Stimulated activated CD4-positive, alpha-beta T cell treated with anti-CD3 and anti-CD28 coated beads, Interleukin-1b, Interleukin-23, amount 100 ng/mL, for 4 hours (primary cell): ENCODE measurements around the gene PSMD12.
A peak's percentile ranks its signal among the peaks of the same experiment; 100 is the strongest.
"Not testable (repeated sequence)": the region's sequence is repeated elsewhere in the genome, so short reads cannot be mapped to it uniquely, and the experiment has no call there.

Source experiments
- DNase-seq, 2 donors: peaks; one replicate each; pipeline ENCODE4 v3.0.0-alpha.2; 2020; ENCODE audit warnings: low read depth in 2 of 2

PSMD12 gene

DNA sequence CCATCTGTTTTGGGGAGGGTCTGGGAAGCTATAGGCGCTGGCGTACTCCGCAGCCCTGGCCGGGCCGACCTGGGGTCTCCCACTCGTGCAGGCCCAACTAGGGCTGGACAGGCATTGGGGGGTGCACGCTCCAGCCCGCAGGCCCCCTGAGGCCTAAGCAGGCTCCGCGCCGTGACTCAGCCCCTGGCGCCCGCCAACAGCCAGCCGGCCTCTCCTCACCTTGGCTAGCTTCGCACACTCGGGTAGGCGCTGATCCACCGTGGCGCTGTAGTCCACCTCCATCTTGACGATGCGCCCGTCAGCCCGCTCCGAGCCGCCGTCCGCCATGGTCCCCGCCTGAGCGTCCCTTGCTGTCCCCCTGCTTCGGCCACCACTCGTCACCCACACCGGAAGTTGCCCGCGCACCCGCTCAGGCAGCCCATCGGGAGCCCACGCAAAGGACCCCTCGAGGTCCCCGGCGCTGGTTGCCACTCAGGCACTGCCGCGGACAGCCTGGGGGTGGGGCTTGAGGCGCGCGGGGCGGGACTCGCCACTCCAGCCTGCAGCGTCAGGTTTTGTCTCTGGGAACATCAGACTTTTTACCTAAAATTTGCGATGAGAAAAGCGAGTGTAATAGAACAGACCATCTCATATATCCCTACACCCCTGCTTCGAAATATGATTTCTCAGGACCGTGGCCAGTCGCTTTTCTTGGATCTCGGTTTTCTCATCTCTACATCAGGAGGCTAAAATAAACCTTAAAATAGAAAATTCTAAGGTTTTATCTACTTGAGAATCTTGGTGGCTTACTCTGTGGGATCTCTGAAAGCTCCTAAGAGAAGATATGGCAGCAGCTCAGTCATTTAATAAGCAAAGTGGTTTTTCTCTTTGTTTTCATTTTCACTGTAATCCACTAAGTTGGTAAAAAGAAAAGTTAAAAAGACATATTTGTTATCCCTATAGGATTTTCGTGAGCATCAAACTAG is at the start of gene PSMD12:
Gene PSMD12, minus strand, starts transcription at position 385 of the 965 bp plus-strand sequence. Its CDS starts 58 bp downstream, at position 327.
- peak; percentile 90 to 95 for DNase-seq

DNA sequence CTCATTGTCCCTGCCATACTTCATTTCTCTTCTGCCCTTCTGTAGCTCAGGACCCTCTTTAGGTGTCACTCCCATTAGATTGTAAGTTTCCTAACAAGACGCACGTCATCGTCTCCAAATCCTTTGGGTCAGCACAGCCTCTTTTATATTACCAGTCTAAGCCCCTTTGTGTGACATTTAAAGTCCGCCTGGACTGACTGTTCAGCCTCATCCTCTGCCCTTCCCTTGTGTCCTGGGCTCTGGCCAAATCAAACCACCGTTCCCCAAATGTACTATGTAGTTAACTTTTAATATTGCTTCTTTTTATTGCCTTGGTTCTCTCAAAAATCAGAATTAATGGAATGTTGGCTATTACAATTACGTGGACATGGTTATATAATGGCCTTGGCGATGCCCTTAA is 48.9 kb upstream of the PSMD12 start:
- no peak for DNase-seq

DNA sequence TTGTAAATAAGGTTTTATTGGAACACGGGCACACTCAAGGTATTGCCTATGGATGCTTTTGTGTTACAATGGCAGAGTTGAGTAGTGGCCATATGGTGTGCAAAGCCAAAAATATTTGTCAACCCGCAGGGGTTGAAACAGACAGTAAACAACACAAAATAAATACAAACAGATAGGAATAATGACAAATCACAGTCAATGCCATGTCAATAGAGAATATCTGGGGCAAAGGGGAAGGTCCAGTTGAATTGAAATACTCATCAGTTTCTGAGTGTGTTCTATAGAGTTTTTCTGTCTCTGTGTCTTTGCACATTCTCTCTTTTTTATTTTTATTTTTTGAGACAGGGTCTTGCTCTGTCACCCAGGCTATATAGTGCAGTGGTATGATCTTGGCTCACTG is 48.2 kb upstream of the PSMD12 start:
- DNase-seq, result no peak

DNA sequence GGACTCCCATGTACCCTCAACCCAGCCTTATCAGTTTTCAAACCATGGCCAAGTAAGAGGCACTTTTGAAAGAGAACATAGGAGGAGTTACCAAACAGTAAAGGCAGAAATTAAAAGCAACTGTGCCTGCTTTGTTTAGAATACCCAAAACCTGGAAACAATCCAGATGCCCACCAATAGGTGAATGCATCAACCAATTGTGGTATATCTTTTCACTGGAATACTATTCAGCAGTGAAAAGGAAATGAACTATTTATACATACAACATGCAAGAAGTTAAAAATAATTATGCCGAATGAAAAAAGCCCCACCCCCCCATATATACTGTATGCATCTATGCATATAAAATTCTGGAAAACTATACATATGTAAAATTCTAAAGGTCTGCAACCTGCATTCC is 47.8 kb upstream of the PSMD12 start:
- DNase-seq, result no peak

DNA sequence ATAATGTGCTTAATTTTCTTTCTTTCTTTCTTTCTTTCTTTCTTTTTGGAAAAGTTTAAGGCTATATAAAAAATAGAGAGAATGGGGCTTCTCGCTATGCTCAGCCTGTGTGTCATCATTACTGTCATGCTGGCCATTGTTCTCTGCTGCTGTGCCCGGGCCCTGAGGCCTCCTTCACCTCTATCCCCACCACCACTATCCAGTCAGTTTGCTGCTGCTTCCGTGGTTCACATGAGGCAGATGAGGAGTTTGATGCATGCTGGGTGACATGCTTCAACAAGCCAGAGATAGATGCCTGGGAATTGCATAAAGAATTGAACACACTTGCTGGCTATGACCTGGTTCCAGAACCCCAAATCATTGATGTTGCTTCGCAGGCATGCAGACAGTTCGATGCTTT is 47.0 kb upstream of the PSMD12 start:
- no peak for DNase-seq

DNA sequence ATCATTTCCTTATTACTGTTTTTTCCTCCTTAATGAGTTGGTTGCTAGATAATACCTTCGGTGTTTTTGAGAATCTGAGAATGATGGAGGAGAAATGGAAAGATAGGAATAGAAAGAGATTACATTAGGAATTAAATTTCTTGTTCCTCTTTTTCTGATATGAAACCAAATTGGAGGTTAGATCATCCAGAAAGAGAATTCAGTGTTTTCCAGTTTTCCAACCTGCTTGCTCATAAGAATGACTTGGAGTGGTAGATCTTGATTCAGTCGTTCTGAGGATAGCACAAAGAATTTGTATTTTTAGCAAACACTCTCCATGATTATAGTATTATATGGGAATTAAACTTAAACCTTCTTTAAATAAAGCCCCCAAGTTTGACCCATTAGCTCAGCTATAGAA is 46.6 kb upstream of the PSMD12 start:
- DNase-seq, result no peak

DNA sequence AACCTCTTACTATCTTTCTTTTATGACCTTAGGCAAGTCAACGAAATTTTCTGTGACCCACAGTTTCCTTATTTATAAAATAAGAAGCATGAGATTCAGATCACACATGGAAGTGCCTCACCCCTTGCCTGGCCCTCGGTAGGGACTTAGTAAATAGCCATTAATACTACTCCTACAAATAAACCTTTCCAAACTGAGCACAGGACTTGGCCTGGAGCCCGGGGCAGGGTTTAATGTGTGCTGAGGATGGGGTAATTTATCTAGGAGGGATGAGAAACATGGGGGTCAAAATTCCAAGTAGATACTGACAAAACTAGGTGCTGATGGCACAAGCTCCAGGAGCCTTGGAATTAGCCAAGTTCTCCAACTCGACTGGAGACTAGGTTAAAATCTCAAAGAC is 45.7 kb upstream of the PSMD12 start:
- DNase-seq, result no peak

DNA sequence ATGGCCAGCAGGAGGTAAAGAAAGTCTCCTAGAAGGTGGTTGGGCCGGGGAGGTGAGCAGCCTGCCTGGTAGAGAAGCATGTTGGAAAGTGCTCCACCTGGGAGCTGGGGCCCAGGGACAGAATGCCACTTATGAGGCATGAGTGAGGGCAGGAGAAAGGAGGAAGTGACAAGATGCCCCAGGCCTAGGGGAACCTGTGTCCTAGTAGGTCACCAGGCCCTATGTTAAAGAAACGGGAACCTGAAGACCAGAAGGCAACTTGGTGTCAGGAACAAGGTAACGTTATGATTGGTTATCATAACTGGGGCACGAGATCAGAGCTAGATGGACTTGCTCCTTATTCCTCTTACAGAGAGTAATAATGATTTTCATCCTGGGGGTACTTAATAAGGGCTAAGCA is 45.0 kb upstream of the PSMD12 start:
- DNase-seq, result no peak

DNA sequence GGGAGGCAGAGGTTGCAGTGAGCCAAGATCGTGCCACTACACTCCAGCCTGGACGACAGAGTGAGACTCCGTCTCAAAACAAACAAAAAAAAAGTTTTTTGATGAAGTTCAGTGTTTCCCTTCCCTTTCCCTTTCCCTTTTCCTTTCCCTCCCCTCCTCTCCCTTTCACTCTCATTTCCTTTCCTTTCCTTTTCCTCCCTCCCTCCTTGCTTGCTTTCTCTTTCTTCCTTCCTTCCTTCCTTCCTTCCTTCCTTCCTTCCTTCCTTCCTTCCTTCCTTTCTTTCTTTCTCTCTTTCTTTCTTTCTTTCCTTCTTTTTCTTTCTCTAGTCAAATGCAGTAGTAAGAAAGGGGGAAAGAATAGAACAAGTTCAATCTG is 42.1 kb upstream of the PSMD12 start:
- not testable (repeated sequence) for DNase-seq

DNA sequence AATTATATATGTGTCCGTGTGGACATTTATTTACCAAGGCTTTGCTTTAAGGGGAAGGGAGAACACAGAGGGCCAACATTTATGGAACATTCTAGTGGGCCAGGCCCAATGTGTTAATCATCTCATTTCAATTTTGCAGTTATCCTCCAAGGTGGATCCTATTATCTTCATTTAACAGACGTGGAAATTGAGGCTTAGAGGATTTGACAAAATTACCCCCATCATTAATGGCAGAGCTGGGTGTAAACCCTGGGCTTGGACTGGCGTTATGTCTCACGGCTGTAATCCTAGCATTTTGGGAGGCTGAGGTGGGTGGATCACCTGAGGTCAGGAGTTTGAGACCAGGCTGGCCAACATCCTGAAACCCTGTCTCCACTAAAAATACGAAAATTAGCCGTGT is 37.1 kb upstream of the PSMD12 start:
- DNase-seq, result no peak

DNA sequence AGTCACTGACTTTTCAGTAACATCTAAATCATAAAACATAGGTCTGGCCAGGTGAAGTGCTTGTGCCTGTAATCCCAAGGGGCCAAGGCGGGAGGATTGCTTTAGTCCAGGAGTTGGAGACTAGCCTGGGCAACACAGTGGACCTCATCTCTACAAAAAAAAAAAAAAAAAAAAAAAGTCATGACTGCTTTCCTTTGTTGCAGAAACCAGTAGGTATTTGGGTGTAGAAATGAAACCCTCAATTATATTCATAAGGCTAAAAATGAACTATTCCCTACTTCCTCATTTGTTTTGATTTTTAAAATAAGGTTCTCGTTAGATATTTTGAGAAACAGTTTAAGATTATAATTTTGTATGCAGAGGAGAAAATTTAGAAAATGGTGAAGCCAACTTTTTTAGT is 36.7 kb upstream of the PSMD12 start:
- no peak for DNase-seq

DNA sequence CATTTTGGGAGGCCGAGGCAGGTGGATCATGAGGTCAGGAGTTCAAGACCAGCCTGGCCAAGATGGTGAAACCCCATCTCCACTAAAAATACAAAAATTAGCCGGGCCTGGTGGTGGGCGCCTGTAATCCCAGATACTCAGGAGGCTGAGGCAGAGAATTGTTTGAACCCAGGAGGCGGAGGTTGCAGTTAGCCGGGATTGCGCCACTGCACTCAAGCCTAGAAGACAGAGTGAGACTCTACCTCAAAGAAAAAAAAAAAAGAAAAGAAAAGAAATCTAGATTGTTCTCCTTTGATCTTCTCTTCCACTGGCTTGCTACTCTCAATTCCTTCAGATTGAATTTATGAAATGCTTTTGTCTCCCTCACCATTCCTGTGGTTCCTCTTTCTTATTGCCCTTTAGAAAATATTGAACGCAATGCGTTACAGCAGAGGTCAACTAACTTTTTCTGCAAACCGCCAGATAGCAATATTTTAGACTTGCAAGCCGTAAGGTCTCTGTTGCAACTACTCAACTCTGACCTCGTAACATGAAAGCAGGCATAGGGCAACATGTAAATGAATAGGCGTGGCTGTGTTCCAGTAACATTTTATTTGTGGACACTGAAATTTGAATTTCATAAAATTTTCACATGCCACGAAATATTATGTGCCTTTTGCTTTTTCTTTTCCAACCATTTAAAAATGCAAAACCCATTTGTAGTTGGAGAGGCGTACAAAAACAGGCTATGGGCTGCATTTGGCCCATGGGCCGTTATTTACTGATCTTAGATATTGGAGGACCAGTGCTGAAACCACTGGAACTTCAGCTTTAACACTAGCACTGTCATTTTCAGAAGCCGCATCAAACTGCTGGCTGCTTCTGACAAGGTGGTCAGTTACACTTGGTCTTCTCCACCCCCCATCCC is 35.5 kb upstream of the PSMD12 start:
- no peak for DNase-seq

DNA sequence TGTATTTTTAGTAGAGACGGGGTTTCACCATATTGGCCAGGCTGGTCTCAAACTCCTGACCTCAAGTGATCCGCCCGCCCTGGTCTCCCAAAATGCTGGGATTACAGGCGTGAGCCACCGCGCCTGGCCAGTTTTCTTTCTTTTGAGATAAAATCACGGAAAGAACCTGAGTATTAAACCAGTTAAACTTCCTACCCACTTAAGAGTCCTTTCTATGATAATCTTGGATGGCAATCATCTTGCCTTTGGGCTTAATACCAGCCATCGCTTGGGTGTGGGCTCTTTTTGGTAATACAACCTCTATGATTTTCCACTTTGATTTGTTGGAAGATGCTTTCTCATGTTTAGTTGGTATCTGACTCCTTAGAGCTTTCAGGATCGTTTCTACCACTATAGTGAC is 34.7 kb upstream of the PSMD12 start:
- DNase-seq, result no peak

DNA sequence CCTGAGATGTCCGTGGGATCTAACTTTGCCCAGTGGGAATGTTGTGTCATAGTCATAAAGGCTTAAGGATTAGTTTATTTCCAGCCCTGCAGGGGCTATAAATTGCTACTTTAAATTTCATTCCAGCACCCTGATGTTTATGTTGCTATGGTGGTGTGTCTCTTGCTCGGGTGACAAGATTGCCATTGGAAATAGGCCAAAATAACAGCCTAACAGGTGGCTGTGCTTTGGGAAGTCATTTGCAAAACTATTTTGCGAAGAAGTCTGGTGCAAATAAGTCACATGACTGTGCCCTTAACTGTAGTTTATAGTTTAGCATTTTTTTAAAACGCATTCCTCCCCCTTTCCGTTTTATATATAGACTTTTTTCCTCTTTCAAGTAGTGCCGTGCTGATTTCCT is 33.8 kb upstream of the PSMD12 start:
- DNase-seq, result no peak

DNA sequence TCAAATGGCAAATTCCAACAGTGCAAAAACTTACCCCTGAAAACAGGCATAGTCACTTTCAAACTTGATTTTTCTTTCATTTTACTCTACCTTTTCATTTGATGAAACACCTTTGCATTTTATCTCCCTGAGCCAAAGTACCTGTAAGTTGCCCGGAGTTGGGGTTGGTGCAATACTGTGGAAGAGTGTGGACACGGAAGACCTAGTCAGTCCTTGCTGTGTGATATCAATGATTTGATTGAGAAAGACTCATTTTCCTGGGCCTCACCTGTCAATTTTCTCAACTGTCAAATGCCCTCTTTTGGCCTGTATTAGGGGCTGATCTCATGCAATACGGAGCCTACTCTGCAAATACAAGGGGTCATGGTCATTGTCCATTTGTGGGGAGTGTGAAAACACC is 33.3 kb upstream of the PSMD12 start:
- DNase-seq, result no peak

DNA sequence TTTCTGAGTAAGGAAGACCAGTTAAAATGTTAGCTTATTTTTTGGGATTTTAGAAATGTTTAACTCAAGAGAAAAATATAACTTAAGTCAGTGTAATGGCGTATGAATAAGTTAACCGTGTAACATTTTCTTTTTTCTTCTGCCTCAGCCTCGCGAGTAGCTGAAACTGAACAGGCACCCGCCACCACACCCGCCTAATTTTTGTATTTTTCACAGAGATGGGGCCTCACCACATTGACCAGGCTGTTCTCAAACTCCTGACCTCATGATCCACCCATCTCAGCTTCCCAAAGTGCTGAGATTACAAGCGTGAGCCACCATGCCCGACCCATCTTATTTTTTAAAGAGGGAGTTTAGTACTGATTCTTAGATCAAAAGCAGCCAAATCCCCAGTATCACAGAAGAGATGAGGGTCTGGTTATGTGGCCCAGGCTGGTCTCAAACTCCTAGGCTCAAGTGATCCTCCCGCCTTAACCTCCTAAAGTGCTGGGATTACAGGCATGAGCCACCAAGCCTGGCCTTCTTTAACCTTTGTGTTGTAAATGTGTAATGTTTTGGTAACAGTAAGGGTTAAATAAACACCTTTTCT is 27.5 kb upstream of the PSMD12 start:
- no peak for DNase-seq

DNA sequence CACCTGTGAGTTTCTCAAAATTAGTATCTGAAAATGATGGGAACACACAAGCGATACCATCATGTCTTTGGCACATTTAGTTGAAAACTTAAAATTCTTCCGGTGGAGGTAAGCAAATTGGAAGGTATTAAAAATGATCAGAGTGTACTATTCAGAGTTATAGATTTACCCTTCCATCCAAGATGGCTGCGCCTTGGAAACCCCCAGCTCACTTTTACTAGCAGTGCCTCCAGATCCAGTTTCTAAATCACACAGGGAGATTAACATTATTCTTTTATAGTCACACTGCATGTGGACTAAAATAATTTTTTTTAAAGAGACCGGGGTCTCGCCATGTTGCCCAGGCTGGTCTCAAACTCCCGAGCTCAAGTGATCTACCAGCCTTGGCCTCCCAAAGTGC is 25.7 kb upstream of the PSMD12 start:
- DNase-seq, result no peak

DNA sequence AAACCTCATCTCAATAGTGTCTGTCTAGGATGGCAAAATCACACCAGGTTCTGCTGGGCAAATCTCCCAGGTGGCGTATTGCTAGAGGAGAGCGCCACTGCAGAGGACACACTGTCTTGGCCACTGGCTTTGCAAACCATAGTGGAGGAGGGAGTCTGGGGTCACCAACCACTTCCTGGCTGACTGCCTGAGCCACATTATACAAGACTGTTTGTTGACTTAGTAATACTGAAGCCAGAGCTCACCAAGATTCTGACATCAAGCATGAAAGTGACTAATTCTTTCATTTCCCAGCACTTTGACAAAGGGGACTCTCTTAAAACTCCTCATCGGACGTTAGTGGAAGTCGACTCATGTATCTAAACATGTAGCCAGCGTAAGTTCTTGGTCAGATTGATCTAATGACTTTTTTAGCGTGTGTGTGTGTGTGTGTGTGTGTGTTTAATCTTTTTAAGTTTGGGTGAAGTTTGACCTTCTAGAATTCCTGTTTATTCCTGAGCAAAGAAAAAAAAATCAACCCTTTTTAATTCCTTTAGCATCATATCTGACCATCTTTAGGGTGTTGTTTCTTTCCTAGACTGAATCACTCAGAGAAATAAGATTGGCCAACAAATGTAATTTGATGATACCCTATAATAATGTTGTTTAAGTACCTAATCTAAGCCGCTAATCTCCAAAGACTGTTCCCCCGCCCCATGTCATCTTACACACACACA is 24.4 kb upstream of the PSMD12 start:
- DNase-seq, result peak in 1 of 2 donors; percentile 34

DNA sequence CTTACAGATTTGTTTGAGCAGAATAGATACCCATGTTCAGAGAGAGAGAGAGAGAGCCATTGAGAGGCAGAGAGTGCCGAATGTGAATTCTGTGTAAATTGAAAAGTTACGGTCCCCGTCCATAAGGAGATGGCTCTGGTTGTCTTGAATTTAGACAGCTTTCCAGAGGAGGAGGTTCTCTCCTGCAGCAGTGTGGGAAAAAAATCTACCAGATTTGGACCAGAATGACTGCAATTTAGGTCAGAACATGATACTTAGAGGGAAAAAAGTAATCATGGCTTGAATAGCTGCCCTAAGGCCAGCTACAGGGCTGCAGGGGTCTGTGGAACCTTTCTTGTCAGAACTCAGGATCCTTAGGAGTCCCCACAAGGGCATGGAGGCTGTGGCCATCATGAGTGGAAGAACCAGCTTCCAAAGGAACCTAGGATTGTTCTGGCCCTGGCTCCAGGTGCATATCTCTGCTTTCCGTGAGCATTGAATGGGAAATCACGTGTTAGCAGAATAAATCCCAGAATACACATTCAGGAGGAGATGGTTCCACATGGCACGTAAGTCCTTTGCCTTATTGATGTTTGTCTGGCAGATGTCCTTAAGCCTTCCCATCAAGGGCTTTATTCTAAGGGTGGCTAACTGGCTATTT is 23.7 kb upstream of the PSMD12 start:
- DNase-seq, result no peak

DNA sequence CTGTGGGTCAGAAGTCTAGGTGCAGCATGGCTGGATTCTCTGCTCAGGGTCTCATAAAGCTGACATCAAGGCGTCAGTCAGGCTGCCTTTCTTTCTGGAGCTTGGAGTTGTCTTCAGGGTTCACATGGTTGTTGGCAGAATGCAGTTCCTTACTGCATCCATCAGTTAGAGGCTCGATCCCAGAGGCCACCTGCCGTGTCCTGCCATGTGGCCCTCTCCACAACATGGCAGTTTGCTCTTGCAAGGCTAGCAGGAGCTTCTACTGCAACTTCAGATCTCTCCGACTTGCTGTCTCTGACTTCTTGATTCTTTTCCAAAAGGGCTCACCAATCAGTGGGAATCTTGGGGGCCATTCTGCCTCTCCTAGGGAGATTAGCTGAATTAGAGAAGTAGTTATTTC is 22.6 kb upstream of the PSMD12 start:
- DNase-seq, result no peak

DNA sequence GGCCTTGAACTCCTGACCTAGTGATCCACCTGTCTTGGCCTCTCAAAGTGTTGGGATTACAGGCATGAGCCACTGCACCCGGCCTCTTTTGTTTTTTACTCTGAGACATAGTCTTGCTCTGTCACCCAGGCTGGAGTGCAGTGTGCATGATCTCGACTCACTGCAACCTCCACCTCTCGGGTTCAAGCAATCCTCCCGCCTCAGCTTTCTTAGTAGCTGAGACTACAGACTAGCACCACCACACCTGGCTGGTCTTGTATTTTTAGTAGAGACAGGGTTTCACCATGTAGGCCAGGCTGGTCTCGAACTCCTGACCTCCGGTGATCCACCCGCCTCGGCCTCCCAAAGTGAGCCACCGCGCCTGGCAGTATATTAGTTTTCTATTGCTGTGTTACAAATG is 22.2 kb upstream of the PSMD12 start:
- not testable (repeated sequence) for DNase-seq
